GM19324 (cell line): ENCODE data around the gene WNT5B.

Experiments
- ATAC-seq: cut with Tn5 transposase; IDR thresholded peaks from one replicate; pipeline ENCODE4 v1.9.1; 2021; ENCODE audit warnings: mild to moderate bottlenecking, moderate library complexity; ENCODE audit not compliant: unreplicated experiment, low FRiP score

The WNT5B gene

DNA sequence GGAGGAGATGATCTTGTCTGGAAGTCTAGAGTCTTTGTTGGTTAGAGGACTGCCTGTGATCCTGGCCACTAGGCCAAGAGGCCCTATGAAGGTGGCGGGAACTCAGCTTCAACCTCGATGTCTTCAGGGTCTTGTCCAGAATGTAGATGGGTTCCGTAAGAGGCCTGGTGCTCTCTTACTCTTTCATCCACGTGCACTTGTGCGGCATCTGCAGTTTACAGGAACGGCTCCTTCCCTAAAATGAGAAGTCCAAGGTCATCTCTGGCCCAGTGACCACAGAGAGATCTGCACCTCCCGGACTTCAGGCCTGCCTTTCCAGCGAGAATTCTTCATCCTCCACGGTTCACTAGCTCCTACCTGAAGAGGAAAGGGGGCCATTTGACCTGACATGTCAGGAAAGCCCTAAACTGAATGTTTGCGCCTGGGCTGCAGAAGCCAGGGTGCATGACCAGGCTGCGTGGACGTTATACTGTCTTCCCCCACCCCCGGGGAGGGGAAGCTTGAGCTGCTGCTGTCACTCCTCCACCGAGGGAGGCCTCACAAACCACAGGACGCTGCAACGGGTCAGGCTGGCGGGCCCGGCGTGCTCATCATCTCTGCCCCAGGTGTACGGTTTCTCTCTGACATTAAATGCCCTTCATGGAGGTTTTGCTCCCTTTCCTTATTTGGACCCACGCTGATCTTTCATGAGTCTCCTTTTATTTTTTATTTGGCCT, 17.7 kb downstream of the WNT5B start:
- no peak for ATAC-seq

DNA sequence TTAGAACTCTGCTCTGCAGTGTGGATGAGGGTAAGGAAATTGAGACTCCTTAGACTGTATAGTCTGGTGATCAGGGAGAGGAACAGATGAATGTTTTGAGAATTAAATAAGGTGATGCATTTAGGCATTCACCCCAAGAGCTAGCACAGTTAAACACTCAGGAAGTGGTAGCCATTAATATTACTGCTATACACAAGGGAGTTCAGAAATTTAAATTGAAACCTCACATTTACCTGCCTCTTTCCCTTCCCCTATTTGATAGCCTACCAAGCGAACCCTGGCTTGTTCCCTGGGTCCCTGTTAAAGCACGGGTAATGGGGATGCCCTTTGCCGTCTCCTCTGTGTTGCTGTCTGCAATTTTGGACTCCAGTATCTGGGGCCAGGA, 18.2 kb downstream of the WNT5B start:
- ATAC-seq: no peak

DNA sequence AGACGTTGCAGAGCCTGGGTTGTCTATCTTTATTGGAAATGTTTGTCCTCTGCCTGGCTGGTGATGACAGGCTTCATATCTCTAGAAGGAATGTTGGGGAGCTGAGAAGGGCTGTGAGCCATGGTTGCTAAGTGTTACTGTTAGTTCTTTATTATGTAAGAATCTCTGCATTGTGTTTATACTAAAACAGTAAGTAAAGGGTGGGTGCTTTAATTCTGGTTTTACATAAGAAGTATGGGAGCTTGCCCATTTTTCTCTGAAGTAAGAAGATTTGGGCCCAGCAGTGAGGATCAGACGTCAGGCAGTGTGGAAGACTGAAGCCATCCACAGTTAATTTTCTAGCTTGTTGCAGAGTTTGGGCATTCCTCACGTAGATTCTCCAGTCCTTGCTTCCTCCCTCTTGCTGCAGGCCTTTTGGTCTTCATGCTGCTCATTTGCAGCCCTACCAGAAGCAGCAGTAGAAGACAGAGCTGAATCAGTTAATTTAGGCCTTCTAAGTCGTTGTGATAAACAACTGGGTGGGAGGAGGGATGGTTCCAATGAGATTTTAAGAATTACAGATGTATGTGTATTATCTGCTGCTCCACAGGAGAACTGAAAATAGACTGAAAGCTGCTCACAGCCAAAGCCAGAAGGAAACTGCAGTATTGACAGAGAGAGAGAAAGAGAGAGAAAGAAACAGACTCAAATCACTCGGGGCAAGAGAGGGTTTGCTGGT, 21.4 kb downstream of the WNT5B start:
- ATAC-seq: no peak

DNA sequence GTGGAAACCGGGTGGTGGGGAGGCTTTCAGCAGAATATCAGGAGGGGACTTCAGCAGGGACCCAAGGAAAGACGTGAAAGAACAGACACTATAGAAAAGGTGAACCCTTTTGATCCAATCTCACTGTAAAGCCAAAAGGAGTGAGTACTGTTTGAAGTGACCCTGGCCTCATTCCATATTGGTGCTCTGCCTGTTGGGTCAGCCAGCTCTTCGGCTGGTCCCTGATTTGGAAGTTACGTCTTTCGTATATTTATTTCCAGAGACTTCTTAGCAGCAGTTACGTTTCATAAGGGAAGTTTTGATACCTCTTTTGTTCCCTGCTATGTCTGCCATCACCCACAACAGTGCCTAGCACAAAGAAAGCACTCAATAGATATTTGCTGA, 21.9 kb downstream of the WNT5B start:
- ATAC-seq: no peak

DNA sequence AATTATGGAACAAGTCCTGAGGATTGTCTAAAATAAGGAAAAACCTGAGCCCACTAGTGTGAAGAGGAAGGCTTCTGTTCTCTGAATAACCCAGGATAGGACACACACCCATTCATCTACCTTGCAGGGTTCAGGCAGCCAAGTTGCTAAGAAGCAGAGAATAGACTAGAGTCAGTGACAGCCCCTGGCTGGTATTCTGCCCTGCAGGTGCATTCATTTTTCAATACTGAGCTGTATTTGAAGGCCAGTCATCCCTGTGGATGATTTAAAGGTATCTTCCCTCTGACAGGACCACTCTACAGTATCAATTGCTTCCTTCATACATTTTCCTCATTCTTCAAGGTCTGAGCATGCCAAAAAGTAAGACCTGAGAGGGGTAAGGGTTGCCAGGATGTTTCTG, 22.9 kb downstream of the WNT5B start:
- no peak for ATAC-seq

DNA sequence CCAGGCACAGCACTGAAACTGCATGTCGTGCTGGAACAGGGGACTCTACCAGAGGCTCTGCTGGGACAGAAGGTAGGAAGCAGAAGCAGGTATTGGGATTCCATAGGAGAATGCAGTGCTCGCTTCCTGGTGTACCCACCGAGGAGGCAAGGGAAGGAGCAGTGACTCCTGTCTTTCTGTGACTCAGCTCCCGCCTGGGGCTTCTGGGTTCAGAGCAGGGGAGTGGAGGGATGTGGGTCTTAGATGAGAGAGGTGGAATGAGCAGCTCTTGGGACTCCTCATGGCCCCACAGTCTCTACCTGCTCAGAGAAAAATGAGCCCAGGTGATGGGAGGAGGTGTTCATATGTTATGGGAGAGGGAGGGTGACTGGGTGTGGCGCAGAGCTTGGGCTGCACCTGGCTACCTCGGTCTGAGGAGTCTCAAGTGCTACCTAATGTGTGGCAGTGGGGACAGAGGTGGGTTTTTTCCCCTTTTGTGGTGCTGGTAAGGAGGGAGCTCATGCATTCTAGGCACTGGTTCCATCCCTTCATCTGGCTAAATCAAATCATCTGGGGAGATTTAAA, 26.3 kb downstream of the WNT5B start:
- ATAC-seq: no peak

DNA sequence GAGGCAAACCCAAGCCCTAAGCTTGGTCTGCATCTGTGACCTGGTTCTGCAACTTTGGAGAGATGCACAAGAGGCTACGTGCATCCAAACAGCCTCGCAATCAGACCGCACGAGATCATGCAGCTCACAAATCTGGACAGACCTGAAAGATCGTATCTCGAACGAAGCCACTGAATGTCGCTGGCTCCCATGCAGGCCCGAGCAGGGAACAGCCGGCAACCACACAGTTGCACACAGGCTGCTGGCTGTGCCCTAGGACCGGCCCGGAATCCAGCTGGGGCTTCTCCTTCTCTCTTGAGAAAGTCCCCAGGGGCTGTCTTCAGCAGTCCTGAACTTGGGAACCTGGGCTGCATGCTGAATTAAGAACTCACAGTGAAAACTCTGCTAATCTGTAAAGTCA, 27.9 kb downstream of the WNT5B start:
- no peak for ATAC-seq

DNA sequence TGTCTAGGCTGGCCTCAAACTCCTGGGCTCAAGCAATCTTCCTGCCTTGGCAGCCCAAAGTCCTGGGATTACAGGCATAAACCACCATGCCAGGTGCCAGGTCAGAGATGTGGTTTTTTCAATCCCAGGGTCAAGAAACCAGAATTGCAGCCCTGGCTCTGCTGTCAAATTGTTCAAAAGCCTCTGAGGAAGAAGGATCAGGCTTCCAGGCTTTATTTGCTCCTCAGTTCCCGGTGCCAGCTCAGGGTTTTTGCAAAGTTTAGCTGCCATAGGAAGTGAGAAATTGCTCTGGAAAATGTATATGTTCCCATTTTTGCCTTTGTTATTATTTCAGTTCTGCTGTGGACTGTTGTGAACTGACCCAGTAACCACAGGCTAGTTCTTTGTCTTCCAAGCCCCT, 28.7 kb downstream of the WNT5B start:
- ATAC-seq: no peak

DNA sequence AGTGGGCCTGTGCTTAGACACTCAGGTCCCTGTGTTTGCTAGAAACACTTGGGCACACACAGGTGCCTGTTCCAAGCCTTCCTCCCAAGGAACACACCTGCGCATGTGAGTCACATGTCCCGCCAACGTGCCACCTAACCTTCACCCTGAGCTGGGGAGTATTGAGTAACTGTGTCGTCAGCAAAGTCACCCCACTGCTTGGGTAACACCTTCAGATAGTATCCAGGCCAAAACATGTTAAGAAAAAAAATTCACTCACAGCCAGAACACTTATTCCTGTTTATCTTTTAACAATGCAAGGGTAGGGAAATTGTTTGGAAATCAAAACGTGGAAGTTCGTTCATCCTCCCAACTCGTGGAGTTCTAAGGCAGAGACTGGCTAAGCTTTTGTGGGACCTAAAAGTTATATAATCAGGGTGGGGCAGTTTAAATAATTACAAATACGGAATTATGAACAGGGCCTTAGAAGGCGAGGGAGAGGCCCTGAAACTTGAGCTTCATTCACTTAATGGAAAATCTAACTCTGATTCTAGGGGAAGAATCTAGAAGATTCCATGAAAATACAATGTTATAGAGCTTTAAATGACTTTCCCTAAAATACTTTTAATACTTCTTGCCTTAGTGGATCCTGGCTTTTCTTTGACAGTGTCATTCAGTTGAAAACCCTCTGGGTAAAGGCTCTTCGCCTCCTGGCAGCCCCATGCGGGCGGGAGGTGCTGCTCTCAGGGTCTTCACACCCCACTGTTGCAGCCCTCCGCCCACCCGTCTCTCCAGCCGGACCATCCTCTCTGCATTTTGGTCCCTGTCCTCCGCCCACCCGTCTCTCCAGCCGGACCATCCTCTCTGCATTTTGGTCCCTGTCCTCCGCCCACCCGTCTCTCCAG, 31.5 kb downstream of the WNT5B start:
- no peak for ATAC-seq

DNA sequence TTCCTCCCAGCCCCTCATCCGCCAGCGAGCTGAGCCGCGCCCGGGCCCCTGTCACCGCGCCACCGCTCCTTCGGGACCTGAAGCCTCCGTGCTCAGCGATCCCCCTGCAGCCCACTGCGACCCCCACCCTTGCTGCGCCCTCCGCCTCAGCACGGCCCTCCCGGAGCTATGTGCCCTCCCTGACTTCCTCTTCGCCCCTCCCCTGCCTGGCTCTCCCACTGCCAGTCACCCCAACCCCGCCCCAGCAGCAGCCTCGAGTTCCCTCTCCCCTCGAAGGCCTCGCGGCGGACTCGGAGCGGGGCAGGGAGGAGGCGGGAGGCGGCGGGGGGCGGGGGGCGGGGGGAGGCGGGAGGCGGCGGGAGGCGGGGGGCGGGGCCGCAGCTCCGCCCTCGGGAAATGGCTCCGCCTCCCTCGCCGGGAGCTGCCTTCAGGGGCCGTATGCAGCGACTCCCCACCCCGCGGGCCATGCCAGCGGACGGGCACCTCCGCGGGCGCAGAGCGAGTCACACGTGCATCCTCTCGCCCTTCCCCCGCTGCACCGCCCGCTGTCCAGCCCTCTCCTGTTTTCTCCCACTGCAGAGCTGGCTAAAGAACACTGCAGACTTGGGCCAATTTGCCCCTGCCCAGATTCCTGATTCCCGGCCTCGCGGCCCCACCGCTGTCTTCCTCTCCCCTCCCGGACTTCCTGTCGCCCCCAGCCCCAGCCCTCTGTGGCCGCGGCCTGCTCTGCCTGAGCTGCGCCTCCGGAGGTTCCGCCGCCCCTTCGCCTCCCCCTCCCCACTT, 32.7 kb downstream of the WNT5B start:
- ATAC-seq: peak; percentile 53

DNA sequence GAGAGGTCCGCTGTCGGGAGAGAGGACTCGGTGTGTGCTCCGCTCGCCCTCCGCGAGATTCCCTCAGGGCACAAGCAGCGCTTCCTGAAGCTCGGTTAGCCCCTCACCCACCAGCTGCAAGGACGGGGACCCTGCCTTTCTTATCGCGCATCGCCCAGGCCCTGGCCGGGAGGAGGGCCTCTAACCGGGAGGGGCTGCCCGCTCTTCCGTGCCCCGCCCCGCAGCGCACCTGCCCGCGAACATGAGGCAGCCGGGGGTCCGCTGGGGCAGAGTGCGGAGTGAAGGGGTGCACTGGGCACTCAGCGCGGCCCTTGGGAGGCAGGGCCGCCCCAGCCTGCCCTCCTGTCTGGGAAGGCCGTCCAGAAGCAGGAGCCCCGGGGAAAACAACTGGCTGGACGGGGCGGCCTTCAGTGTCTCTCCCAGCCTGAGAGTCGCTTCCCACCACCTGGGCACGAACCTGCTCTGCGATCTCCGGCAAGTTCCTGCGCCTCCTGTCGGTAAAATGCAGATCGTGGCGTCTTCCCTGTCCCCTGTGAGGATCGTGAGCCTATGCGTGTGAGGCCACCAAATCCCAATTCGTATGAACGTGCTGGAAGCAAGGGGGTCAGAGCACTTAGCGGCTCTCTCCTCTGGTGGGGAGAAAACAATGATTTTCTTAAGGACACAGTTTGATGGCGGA, 33.9 kb downstream of the WNT5B start:
- no peak for ATAC-seq

DNA sequence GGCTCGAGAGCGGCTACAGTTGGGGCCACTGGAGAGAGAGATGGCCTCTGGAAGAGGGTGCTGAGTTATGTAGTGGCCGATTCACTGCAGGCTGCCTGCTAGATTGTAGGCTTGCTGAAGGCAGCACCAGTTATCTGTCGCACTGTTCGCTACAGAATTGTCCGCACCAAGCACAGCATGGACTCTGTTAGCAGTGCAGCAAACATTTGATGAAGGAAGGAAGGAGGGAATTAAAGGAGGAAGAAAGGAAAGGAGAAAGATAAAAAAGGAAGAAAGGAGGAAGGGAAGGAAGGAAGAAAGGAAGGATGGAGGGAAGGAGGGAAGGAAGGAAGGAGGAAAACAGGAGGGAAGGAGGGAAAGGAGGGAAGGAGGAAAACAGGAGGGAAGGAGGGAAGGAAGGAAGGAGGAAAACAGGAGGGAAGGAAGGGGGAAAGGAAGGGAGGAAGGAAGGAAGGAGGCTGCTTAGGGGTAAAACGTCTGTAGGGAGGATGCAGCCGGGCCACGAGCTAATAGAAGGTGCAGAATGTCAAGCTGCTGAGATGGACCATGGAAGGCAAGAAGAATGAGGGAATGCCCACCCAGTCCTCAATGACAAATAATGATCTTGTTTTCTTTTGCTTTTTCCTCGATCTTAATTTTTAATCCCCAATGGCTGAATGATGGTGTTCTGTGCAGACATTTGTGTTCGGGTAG, 34.6 kb downstream of the WNT5B start:
- ATAC-seq: no peak

DNA sequence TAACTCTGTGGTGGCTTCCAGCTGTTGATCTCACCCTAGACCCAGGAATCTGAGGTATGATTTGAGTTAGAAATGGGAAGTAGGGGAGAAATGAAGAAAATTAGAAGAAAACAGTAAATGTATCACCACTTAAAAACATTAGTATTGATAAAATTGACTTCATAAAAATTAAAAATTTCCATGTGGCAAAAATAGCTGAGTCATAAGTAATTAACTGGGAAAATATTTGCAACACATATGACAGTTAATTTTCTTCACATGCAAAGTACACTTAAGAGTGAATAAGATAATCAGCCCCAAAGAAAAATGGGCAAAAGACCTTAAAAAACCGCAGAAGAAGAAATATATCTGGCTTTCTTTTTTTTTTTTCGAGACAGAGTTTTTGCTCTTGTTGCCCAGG, 36.3 kb downstream of the WNT5B start:
- ATAC-seq: no peak

DNA sequence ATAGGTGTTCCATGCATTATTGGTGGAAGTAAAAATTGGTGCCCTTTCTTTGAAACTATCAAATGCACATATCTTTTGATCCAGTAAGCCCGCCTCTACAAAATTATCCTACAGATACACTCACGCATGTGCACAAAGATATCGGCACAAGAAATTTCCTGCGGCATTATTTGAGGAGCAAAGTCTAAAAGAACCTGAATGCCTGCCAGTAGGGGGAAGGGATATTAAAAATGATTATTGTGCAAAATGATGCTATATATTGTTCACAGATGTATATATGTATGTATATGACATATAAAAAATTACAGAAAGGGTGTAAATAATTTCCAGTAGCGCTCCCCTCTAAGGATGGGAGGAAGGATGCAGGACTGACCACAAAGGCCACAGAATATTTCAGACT, 37.2 kb downstream of the WNT5B start:
- no peak for ATAC-seq

DNA sequence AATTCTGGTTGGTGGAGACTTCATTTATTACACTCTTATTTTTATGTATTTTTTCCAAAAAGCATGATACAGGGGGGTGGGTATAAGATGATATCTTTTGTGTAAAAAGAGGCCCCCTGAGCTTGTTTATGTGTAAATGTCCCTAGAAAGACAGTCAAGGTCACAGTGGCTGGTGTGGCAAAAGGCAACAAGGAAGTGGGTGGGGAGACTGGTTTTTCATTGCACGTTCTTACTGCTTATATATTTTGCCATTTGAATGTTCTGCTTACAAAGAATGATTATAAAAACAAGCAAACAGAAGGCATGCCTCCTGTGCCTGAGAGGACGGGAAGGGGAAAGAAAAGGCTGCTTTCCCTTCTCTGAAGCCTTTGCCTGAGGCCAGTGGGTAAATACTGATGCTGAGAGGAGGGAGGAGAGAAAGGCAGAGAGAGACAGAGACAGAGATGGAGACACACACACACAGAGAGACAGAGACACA, 37.7 kb downstream of the WNT5B start:
- no peak for ATAC-seq

DNA sequence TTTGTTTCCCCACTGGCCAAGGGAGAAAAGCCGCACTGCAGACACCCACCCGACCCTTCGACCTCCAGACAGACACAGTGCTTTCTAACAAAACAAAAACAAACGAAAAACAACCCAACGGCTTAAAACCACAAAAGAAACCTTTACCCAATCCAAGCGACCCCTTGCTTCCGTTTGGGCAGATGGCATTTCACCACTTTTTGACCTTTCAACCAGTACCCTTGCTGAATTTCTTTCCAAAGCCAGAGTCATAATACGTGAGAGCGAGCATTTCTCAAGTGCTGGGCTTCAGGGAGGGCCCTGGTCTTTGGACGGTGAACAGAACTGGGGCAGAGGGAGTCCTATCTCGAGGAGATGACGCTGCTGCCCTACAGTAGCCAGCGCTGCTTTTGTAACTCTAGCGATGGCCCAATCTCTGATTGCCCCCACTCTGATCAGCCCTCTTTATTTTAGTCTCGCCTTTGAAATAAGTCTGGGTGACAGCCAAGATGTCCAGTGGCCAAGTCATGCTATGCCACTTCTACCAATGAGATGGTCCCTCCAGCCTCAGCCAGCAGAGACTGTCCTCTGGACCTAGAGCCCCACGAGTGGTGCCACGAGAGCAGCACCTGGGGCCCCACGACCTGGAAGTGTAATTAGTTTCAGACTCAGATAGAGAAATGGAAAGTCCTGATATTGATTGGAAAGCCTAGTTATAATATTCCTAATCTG, 40.0 kb downstream of the WNT5B start:
- ATAC-seq: no peak

DNA sequence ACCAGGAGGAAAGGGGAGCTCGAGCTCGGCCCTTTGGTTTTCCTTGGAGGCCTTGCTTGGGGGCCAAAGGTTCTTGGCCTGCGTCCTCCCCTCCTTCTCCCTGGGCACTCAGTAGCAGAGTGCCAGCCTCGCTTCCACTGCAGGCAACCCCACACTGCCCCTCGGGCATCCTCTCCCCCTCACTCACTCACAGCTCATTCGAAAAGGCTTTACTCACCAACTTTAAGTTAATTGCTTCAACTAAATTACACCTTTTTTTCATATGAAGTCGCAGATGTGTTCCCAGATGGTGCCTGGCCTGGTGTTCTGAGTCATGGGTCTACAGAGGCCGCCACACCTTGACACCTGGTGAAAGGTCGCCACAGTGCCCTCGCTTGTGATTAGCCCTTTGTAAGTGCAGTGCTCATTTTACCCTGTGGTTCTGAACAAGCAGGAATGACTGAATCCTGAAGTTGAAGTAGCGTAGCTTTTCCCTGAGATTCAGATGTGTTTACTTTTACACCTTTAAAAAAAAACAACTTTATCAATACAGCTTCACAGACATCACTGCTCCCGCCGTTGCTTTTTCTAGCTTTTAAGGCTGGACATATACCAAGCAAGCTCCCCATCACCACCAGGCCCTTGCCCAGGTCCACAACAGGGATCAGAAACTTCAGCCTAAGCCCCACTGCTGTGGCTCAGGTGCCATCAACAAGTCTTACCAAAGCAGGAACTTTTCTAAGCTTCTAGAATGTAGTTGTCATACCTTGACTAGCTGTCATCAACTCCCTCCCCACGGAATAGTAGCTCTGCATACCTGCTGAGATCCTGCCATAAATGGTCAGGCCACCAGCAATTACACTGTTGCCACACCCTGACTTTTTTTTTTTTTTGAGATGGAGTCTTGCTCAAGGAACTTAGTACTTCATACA, 41.6 kb downstream of the WNT5B start:
- no peak for ATAC-seq
